Spleen (tissue), 7 donors: ENCODE data around the gene JARID2.

Source experiments
- CTCF ChIP-seq, 11 experiments: fragments of 200-600 bp in 7 of 11; fragments of 450-650 bp in 4 of 11; sonication (generic) in 4 of 11; IDR thresholded peaks in 8 of 11; conservative IDR thresholded peaks in 3 of 11; 1 replicate in 7 of 11; 2 replicates in 4 of 11; pipeline versions ENCODE4 v1.4.0 to v1.8.0; 2016 to 2021; ENCODE audit warnings: antibody characterized with exemption in 11 of 11, inconsistent platforms in 4 of 11, mild to moderate bottlenecking in 1 of 11
- POLR2A ChIP-seq, 3 donors: fragments of 450-650 bp; IDR thresholded peaks; one replicate each; pipeline ENCODE4 v1.5.1; 2017; ENCODE audit warnings: antibody characterized with exemption in 3 of 3, mild to moderate bottlenecking in 1 of 3
- POLR2AphosphoS5 ChIP-seq, 3 donors: sonication (generic); formaldehyde crosslinking; IDR thresholded peaks; one replicate each; pipeline ENCODE4 v1.5.1; 2017; ENCODE audit warnings: antibody characterized with exemption in 3 of 3
- donor health status: DM: no; HTN: no; CAD: no; lungs with moderate emphysema.
- donor health status: DM: no; HTN: no; CAD: no.
- donor health status: DM: no; HTN: no; CAD: no.

- TF ChIP-seq CTCF (IDR thresholded peaks at IDR 0.05 in 8 of 11, conservative IDR thresholded peaks at IDR 0.05 in 3 of 11) = no peak
- TF ChIP-seq POLR2AphosphoS5 (IDR thresholded peaks at IDR 0.05) = no peak
- no peak for TF ChIP-seq POLR2A (IDR thresholded peaks at IDR 0.05)
Observed at GRCh38 chr6:15402406-15403045, 156.7 kb downstream of the JARID2 start.
